Ishikawa (cell line): ENCODE measurements around the gene NEDD4L.

Experiments used
- CREB1 ChIP-seq: IDR thresholded peaks from 2 replicates; pipeline ENCODE4 v1.6.1; 2012; ENCODE audit warnings: low read depth
- EGR1 ChIP-seq: IDR thresholded peaks from 2 replicates; pipeline ENCODE4 v1.6.1; 2012
- USF1 ChIP-seq: IDR thresholded peaks from 2 replicates; pipeline ENCODE4 v1.6.1; 2012

- TF ChIP-seq USF1, result no peak
- TF ChIP-seq CREB1, result no peak
- no peak for TF ChIP-seq EGR1
Observed at GRCh38 chr18:58223717-58224424, 179.8 kb downstream of the NEDD4L start.
